Measurements from ENCODE around the gene PRDX5.

Gene PRDX5

DNA sequence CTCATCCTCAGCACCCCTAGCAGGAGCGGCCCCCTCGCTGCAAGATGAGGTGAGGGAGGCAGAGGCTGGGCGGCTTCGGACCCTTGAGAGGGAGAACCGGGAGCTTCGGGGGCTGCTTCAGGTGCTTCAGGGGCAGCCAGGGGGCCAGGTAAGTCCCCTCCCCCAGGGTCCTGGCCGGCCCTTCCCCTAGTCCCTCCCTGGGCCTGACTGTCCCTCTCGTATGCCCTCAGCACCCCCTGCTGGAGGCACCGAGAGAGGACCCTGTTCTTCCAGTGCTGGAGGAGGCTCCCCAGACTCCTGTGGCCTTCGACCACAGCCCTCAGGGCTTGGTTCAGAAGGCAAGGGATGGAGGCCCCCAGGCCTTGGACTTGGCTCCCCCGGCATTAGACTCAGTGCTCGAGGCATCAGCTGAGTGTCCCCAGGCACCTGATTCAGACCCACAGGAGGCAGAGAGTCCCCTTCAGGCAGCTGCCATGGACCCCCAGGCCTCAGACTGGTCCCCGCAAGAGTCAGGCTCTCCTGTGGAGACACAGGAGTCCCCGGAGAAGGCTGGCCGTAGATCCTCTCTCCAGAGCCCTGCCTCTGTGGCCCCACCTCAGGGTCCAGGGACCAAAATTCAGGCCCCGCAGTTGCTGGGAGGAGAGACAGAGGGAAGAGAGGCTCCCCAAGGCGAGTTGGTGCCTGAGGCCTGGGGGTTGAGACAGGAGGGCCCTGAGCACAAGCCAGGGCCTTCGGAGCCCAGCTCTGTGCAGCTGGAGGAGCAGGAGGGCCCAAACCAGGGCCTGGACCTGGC lies 26.0 kb downstream of the PRDX5 start:
- Histone ChIP-seq H3K4me1 (ENCODE audit: control insufficient read depth, insufficient read depth, low read length, poor library complexity, severe bottlenecking) (no peaks in the 10 kb centered on the region), H3K9me3 (ENCODE audit: control insufficient read depth, low read length) (no peaks in the 10 kb centered on the region), H3K4me3 (ENCODE audit: extremely low read depth, insufficient read depth, low read length, poor library complexity, severe bottlenecking) (no peak overlapping the region), H3K36me3 (ENCODE audit: control insufficient read depth, insufficient read depth, low read length) (no peaks in the 10 kb centered on the region), H3K27ac (ENCODE audit: low read depth, low read length, severe bottlenecking) (no peak overlapping the region)
- 84 to 91% methylated on average over 16 to 18 of the region's 18 CpGs for WGBS, 2 experiments (ENCODE audit: insufficient coverage in 2 of 2)

GRCh38 chr11:64344787-64345186 lies 26.9 kb downstream of the PRDX5 start:
- Histone ChIP-seq H3K4me1 (ENCODE audit: control insufficient read depth, insufficient read depth, low read length, poor library complexity, severe bottlenecking) (no peaks in the 10 kb centered on the region), H3K27ac (ENCODE audit: low read depth, low read length, severe bottlenecking) (no peak overlapping the region), H3K4me3 (ENCODE audit: extremely low read depth, insufficient read depth, low read length, poor library complexity, severe bottlenecking) (no peak overlapping the region), H3K9me3 (ENCODE audit: control insufficient read depth, low read length) (no peaks in the 10 kb centered on the region), H3K36me3 (ENCODE audit: control insufficient read depth, insufficient read depth, low read length) (no peaks in the 10 kb centered on the region)
- WGBS, 2 experiments (ENCODE audit: insufficient coverage in 2 of 2), result 95% methylated on average over 28 of the region's 28 CpGs

- WGBS, 2 experiments (ENCODE audit: insufficient coverage in 2 of 2), result 79 to 80% methylated on average over 8 to 11 of the region's 12 CpGs
Measured at GRCh38 chr11:64347193-64347867, 29.4 kb downstream of the PRDX5 start.

GRCh38 chr11:64348383-64349024 lies 30.6 kb downstream of the PRDX5 start:
- no peaks in the 10 kb centered on the region for H3K9me3 ChIP-seq (ENCODE audit: control insufficient read depth, low read length)
- no peak overlapping the region for H3K4me3 ChIP-seq (ENCODE audit: extremely low read depth, insufficient read depth, low read length, poor library complexity, severe bottlenecking)
- H3K36me3 ChIP-seq (ENCODE audit: control insufficient read depth, insufficient read depth, low read length), result no peaks in the 10 kb centered on the region
- no peaks in the 10 kb centered on the region for H3K4me1 ChIP-seq (ENCODE audit: control insufficient read depth, insufficient read depth, low read length, poor library complexity, severe bottlenecking)
- H3K27ac ChIP-seq (ENCODE audit: low read depth, low read length, severe bottlenecking), result no peak overlapping the region
- WGBS, 2 experiments (ENCODE audit: insufficient coverage in 2 of 2), result 68 to 76% methylated on average over 10 to 11 of the region's 14 CpGs

More at GRCh38 chr11:64347193-64347867, 29.4 kb downstream of the PRDX5 start:
- Histone ChIP-seq H3K27ac (ENCODE audit: low read depth, low read length, severe bottlenecking) (no peak overlapping the region), H3K36me3 (ENCODE audit: control insufficient read depth, insufficient read depth, low read length) (no peaks in the 10 kb centered on the region), H3K4me1 (ENCODE audit: control insufficient read depth, insufficient read depth, low read length, poor library complexity, severe bottlenecking) (no peaks in the 10 kb centered on the region), H3K9me3 (ENCODE audit: control insufficient read depth, low read length) (no peaks in the 10 kb centered on the region), H3K4me3 (ENCODE audit: extremely low read depth, insufficient read depth, low read length, poor library complexity, severe bottlenecking) (no peak overlapping the region)

- 92 to 97% methylated on average over 5 to 7 of the region's 7 CpGs for WGBS, 2 experiments (ENCODE audit: insufficient coverage in 2 of 2)
- no peaks in the 10 kb centered on the region for H3K4me1 ChIP-seq (ENCODE audit: control insufficient read depth, insufficient read depth, low read length, poor library complexity, severe bottlenecking)
- no peaks in the 10 kb centered on the region for H3K36me3 ChIP-seq (ENCODE audit: control insufficient read depth, insufficient read depth, low read length)
Measured at GRCh38 chr11:64349025-64349387, 31.1 kb downstream of the PRDX5 start.

GRCh38 chr11:64349404-64349803 lies 31.5 kb downstream of the PRDX5 start:
- Histone ChIP-seq H3K27ac (ENCODE audit: low read depth, low read length, severe bottlenecking) (no peak overlapping the region), H3K4me3 (ENCODE audit: extremely low read depth, insufficient read depth, low read length, poor library complexity, severe bottlenecking) (no peak overlapping the region), H3K4me1 (ENCODE audit: control insufficient read depth, insufficient read depth, low read length, poor library complexity, severe bottlenecking) (no peaks in the 10 kb centered on the region), H3K9me3 (ENCODE audit: control insufficient read depth, low read length) (no peaks in the 10 kb centered on the region), H3K36me3 (ENCODE audit: control insufficient read depth, insufficient read depth, low read length) (no peaks in the 10 kb centered on the region)
- WGBS, 2 experiments (ENCODE audit: insufficient coverage in 2 of 2), result 87 to 94% methylated on average over 7 to 11 of the region's 11 CpGs

More at GRCh38 chr11:64349025-64349387, 31.1 kb downstream of the PRDX5 start:
- Histone ChIP-seq H3K4me3 (ENCODE audit: extremely low read depth, insufficient read depth, low read length, poor library complexity, severe bottlenecking) (no peak overlapping the region), H3K9me3 (ENCODE audit: control insufficient read depth, low read length) (no peaks in the 10 kb centered on the region), H3K27ac (ENCODE audit: low read depth, low read length, severe bottlenecking) (no peak overlapping the region)

- no peaks in the 10 kb centered on the region for H3K9me3 ChIP-seq (ENCODE audit: control insufficient read depth, low read length)
- H3K4me1 ChIP-seq (ENCODE audit: control insufficient read depth, insufficient read depth, low read length, poor library complexity, severe bottlenecking), result peaks cover 5% of the 10 kb centered on the region
- H3K27ac ChIP-seq (ENCODE audit: low read depth, low read length, severe bottlenecking), result no peak overlapping the region
- H3K36me3 ChIP-seq (ENCODE audit: control insufficient read depth, insufficient read depth, low read length), result no peaks in the 10 kb centered on the region
- H3K4me3 ChIP-seq (ENCODE audit: extremely low read depth, insufficient read depth, low read length, poor library complexity, severe bottlenecking), result no peak overlapping the region
- 92 to 94% methylated on average over 17 of the region's 18 CpGs for WGBS, 2 experiments (ENCODE audit: insufficient coverage in 2 of 2)
Measured at GRCh38 chr11:64351136-64351631, 33.3 kb downstream of the PRDX5 start.

DNA sequence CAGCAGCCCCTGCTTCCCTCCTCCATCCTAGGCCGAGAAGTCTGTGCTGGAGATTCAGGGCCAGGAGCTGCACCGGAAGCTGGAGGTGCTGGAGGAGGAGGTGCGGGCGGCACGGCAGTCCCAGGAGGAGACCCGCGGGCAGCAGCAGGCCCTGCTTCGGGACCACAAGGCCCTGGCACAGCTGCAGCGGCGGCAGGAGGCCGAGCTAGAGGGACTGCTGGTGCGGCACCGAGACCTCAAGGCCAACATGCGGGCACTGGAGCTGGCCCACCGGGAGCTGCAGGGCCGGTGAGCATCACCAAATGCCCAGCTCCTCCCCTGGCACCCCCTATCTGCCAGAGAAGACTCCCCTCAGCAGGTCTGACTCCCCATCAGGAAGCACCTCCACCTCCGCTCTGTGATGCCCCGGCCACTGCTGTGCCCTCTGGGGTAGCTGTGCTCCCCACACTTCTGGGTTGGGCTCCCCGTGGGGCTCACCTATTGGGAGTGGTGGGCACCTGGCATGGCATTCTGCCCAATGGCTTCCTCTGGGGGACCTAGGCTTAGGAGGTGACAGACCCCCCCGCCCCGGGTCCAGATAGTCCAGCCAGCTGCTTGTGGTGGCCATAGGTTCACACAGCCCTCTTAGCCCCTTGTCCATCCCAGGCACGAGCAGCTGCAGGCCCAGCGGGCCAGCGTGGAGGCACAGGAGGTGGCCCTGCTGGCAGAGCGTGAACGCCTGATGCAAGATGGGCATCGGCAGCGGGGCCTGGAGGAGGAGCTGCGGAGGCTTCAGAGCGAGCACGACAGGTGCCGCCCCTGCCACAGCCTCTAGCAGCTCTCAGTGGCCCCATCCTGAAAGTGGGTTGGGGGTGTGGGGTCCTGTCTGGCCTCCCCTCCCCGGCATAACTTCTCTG lies 34.4 kb downstream of the PRDX5 start:
- Histone ChIP-seq H3K36me3 (ENCODE audit: control insufficient read depth, insufficient read depth, low read length) (no peaks in the 10 kb centered on the region), H3K4me1 (ENCODE audit: control insufficient read depth, insufficient read depth, low read length, poor library complexity, severe bottlenecking) (peaks cover 14% of the 10 kb centered on the region), H3K27ac (ENCODE audit: low read depth, low read length, severe bottlenecking) (no peak overlapping the region)

DNA sequence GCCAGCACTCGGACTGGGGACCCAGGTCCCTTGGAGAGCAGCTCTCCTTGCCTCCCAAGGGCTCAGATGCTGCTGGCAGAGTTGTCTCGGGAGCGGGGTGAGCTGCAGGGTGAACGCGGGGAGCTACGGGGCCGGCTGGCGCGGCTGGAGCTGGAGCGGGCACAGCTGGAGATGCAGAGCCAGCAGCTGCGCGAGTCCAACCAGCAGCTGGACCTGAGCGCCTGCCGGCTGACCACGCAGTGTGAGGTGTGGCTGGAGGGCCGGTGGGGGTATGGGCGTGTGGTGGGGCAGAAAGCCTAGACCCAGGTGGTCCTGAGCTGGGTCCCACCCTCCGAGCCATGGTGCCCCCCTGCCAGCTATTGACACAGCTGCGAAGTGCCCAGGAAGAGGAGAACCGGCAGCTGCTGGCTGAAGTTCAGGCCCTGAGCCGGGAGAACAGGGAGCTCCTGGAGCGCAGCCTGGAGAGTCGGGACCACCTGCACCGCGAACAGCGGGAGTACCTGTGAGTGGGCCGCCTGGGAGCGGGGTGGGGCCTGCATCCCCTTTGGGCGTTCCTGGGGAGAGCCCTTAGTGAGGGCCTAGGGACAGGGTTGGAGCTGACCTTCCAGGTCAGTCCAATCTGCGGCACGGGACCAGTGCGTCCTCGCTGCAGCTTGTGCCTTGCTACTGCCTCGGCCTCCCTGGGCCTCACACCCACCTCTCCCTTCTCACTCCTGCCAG lies 35.2 kb downstream of the PRDX5 start:
- Histone ChIP-seq H3K36me3 (ENCODE audit: control insufficient read depth, insufficient read depth, low read length) (no peaks in the 10 kb centered on the region), H3K27ac (ENCODE audit: low read depth, low read length, severe bottlenecking) (no peak overlapping the region), H3K4me1 (ENCODE audit: control insufficient read depth, insufficient read depth, low read length, poor library complexity, severe bottlenecking) (peaks cover 22% of the 10 kb centered on the region), H3K4me3 (ENCODE audit: extremely low read depth, insufficient read depth, low read length, poor library complexity, severe bottlenecking) (no peak overlapping the region), H3K9me3 (ENCODE audit: control insufficient read depth, low read length) (no peaks in the 10 kb centered on the region)
- 93 to 95% methylated on average over 24 to 32 of the region's 34 CpGs for WGBS, 2 experiments (ENCODE audit: insufficient coverage in 2 of 2)

More for the DNA sequence above, 34.4 kb downstream of the PRDX5 start:
- Histone ChIP-seq H3K9me3 (ENCODE audit: control insufficient read depth, low read length) (no peaks in the 10 kb centered on the region), H3K4me3 (ENCODE audit: extremely low read depth, insufficient read depth, low read length, poor library complexity, severe bottlenecking) (no peak overlapping the region)
- WGBS, 2 experiments (ENCODE audit: insufficient coverage in 2 of 2), result 91 to 95% methylated on average over 26 to 31 of the region's 33 CpGs
